GM18502 (cell line): ENCODE results near the gene GPRC5D.

Source experiments
- ATAC-seq: cut with Tn5 transposase; IDR thresholded peaks from one replicate; pipeline ENCODE4 v1.9.1; 2021; ENCODE audit warnings: mild to moderate bottlenecking; ENCODE audit not compliant: unreplicated experiment, poor library complexity

The GPRC5D gene

DNA sequence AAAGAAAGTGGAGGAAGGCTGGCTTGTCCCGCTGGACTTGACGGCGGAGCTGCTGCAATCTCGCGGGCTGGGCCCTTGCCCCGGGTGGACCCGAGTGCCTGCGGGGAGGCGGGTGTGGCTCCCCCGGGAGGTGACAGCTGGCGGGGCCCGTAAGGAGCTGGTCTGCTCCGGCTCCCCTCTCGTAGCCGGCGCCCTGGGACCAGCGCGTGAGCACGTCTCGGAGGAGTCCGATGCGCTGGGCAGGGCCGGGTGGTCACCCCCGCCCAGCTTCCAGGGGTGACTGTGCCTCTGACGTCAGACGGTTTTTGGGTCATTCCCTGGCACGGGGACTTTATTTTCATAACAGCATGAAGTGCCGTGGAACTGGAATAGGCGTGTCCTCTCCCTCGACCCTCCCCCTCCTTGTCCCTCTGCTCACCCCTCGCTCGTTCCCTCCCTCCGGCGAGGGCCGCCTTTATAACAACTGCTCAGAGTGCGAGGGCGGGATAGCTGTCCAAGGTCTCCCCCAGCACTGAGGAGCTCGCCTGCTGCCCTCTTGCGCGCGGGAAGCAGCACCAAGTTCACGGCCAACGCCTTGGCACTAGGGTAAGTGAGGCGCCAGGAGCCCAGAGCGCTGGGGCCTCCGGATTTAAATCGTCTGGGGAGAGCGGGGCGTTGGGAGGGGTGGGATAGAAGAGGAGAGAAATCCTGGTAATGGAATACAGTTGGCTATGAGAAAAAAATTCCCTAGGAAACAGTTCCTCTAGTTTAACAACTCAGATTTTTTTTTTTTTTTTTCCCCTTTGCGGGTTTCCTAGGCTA, 60.7 kb downstream of the GPRC5D start, which contains the start of gene GPRC5A:
GPRC5A (plus strand) TSS at position 483 of the 801 bp plus-strand sequence. CDS start 16,688 bp downstream, outside the sequence.
- no peak for ATAC-seq
